ENCODE results near the gene MTOR. TPM values are rescaled to one million over a fixed set of nuclear protein-coding genes. Genes with fewer than 3 reads are reported as not detected.
A peak's percentile ranks its signal among the peaks of the same experiment; 100 is the strongest.
"Not testable (repeated sequence)": the region's sequence is repeated elsewhere in the genome, so short reads cannot be mapped to it uniquely, and the experiment has no call there.

MTOR gene
- total RNA-seq, 1 donor from 2014 or later = 33.2 TPM

DNA sequence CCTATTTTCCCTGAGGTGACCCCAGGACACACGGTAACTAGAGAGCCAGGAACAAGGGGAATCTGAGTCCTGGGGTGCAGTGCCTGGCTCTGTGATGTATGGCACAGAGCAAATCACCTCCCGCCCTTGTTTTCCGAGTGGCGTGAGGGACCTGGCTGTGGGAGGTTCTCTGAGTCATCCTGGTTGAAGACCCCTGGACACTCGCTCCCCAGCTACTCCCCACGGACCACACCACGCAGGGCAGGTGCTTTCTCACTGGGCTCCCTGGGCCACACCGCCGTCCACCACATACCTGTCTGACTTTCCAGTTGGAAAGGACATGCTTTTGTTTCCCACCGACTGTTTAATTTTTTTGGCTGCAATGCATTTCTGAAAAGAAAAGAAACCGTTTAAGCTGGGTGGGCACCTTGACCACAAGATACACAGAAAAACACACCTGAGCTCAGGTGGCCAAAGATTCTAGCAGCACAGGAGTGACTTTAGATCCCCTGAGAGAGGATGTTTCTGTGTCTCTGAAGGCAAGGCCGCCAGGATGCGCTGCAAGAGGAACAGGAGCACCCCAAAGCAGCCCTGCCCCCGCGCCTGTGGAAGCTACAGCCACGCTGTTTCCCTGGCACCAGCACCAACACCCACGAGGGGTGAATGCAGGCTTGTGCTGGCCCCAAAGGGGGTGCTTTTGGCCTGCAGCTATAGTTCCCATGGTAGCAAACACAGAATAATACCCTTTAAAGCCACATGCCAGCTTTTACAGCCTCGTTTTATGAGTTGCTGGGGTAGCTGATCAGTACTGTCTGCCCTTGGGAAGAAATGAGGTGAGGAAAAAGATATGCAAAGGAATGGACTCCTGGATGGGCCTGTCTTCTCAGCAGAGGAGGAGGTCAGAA, 194.4 kb downstream of the MTOR start:
- DNase-seq (ENCODE audit: low spot score) = no peak

DNA sequence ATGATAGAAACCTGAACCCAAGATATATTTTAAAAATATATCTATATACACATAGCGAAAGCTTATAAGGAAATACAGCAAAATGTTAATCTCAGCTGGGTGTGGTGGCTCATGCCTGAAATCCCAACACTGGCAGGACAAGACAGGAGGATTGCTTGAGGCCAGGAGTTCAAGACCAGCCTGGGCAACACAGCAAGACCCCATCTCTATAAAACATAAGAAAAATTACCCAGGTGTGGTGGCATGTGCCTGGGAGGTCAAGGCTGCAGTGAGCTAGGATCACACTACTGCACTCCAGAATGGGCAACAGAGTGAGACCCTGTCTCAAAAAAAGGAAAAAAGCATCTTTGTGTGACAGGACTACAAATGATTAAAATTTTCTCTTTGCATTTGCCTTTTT, 196.6 kb downstream of the MTOR start:
- ATAC-seq = no peak
- no peak for DNase-seq (ENCODE audit: low spot score)

More for the DNA sequence above, 194.4 kb downstream of the MTOR start:
- no peak for ATAC-seq

DNA sequence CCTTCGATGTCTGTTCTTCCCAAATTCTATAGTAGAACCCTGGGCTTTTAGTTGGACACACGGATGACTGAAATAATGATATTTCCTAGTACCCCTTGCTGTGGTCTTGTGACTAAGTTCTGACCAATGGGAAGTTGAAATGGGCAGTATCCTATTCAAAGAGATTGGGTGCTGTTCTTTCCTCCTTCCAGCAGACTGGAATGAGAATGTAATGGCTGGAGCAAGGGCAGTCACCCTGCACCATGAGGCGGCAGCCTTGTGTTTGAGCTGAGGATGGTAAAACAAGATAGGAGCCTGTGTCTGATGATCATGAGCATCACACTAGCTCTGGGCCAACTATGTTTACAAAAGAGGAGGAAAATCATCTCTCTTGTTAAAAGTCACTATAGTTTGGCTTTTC, 197.4 kb downstream of the MTOR start:
- ATAC-seq = no peak
- DNase-seq (ENCODE audit: low spot score) = no peak

DNA sequence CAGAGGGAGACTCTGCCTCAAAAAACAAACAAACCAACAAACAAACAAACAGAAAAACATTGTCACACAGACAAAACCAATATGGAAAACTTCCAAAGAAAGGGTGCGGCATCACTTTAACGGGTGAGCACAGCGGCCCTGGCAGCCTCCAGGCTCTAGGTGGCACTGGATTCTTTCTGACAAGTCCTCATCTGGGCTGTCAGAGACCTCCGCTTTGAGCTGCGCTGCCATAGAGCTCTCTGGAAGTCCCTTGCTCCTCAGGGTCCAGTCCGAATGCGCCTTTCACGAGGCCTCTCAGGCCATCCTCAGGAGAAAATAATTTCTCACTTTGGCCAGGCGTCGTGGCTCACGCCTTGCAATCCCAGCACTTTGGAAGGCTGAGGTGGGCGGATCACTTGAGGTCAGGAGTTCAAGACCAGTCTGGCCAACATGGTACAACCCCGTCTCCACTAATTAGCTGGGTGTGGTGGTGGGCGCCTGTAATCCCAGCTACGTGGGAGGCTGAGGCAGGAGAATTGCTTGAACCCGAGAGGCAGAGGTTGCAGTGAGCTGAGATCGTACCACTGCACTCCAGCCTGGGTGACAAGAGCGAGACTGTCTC, 198.3 kb downstream of the MTOR start:
- not testable (repeated sequence) for ATAC-seq; DNase-seq (ENCODE audit: low spot score)

- DNase-seq (ENCODE audit: low spot score) (no peak), ATAC-seq (no peak)
Measured at GRCh38 chr1:11062965-11063401, 199.4 kb downstream of the MTOR start.

DNA sequence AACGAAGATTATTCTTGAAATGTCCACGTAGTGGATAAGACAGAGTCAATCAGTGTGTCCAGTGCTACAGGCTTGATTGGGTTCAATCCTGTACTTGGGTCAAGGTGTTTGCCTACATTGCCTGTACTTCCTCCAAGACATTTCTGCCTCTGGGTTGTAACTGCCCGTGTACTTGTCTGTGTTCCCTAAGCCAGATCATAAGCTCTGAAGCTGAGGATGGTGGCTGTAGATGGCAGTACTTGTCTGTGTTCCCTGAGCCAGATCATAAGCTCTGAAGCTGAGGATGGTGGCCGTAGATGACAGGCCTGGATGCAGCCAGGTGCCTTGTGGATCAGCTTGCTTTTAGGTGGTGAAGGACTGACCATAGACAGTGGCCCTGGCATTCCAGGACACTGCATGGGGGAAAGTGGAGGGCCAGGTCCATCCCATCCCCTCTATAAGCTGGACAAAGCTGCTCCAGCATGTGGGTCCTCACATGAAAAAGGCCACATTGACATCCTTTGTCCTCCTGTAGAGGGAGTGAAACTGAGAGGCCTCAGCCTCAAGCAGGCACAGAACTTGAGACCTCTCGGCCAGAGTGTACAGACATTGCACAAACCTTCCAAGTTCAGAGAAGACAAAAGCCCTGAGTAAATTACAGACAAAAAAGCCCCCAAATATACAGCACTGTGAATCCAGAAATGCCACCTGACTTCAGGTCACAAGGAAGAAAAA, 200.5 kb downstream of the MTOR start:
- DNase-seq (ENCODE audit: low spot score) (no peak), ATAC-seq (no peak)

DNA sequence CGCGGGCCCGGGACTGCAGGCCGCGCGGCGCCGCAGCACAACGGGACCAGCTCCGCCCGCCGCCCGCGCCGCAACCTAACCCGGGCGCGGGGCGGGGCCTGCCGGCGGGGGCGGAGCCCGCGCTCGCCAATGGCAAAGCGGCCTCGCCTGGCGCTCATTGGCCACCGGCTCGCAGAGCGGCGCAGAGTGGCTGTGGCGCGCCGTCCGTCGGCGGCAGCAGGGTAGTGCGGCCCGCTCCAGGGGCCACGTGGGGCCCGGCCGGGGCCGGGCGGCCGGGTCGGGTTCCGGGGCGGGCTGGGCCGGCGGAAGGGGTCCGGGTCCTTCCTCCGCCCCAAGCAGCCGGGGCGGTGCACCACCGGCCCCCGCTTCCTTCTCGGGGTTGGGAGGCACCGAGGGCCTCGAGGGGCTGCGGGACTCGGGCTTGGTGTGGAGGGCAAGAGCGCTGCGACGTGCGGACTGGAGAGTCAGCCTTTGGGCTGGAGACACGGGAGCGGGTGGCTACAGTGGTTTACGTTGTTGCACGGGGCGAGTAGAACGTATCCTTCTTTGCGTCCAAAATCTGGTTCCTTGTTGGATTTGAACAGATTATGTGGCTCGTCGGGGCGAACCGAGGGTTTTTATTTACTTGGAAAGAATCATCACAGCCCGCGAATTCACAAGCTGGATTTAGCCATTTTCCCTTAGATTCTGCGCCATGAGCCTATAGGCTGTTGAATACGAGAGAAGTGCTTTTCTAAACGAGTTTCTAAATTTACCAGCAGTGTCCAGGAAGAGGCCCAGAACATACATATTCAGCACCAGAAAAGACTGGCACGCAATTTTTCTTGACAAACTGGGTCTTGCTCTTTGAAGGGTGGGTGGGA, 202.2 kb downstream of the MTOR start, which contains the start of gene SRM:
Gene SRM (minus strand): TSS at position 51 of the 863 bp plus-strand sequence. CDS start 75 bp downstream, outside the sequence.
- ATAC-seq = peak; percentile 95
- DNase-seq (ENCODE audit: low spot score) = peak; percentile 94

DNA sequence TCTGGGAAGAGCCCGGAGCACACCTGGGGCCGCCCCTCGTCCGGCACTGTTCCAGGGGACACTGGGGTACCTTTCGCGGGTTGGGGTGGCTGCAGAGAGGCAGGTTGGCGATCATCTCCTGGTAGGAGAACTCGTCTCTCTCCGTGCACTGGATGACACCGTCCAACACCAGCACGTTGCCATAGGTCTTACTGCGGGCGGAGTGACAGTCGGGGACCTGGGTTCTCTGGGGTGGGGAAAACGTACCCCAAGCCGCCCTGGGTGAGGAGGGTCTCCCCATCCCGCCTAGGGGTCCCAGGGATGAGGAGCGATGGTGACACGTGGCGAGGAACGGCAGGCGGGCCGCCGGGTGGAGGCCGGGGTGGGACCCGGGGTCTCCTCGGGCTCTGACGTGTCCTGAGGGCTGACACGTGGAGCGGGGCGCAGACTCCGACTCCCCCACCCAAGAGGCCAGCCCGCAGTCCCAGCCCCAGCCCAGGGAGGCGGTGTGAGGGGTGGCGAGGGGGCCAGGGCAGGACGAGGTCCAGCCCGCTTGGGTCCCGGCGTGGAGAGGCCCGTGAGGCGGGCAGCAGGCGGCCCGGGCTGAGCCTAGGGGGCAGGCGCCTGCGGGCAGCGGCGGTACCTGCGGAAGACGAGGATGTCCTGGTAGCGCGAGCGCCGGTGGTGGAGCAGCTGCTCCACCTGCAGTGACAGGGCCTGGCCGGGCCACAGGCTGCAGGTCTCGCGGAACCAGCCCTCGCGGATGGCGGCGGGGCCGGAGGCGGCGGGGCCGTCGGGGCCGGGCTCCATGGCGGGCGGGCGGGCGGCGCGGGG, 203.0 kb downstream of the MTOR start:
- ATAC-seq (peak; percentile 2), DNase-seq (ENCODE audit: low spot score) (no peak)

- DNase-seq (ENCODE audit: low spot score) (no peak), ATAC-seq (no peak)
Measured at GRCh38 chr1:11058595-11059154, 203.7 kb downstream of the MTOR start.

DNA sequence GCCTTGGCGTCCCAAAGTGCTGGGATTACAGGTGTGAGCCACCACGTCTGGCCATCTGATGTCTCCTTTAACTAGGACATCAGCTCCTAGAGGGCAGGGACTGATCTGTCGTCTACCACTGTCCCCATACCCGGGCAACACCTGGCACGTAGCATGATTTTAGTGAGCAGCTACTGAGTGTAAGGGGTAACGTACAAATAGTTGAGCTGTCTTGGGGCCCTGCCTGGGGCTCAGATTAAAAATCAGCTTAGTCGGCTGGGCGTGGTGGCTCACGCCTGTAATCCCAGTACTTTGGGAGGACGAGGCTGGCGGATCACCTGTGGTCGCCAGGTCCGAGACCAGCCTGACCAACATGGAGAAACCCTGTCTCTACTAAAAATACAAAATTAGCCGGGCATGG, 204.3 kb downstream of the MTOR start:
- ATAC-seq (no peak), DNase-seq (ENCODE audit: low spot score) (no peak)

DNA sequence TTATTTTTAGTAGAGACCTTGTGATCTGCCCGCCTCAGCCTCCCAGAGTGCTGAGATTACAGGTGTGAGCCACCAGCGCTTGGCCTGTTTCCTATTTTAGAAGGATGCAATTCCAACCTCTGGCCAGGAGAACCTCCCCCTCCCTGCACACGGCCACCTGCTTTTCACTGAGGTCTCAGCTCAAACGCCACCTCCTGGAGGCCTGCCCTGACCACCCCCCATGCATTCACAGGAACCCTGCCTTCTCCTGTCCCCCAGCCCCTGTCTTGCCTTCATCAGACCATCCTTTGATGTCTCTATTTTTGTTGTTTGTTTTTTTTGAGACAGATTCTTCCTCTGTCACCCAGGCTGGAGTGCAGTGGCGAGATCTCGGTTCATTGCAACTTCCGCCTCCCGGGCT, 204.9 kb downstream of the MTOR start:
- DNase-seq (ENCODE audit: low spot score) (no peak), ATAC-seq (no peak)

Other genes with a start within 250 kb of the MTOR start
- gene TARDBP, start 249.9 kb downstream of the MTOR start, total RNA-seq = 59.1 TPM
- gene MASP2, start 215.3 kb downstream of the MTOR start, total RNA-seq = 206 TPM
- 28.5 TPM for gene SRM, start 202.5 kb downstream of the MTOR start, total RNA-seq
- gene EXOSC10, start 162.7 kb downstream of the MTOR start, total RNA-seq = 17.2 TPM
- gene ANGPTL7, start 73.2 kb downstream of the MTOR start, total RNA-seq = not detected
- gene UBIAD1, start 10.6 kb upstream of the MTOR start, total RNA-seq = 7.6 TPM
- gene DISP3, start 216.6 kb upstream of the MTOR start, total RNA-seq = not detected